H9 (cell line): Measurements from ENCODE around the gene RUNDC1. TPM values are rescaled to one million over a fixed set of nuclear protein-coding genes. Genes with fewer than 3 reads are reported as not detected.

Source experiments
- DNase-seq: peaks from one replicate; pipeline ENCODE4 v3.0.0-alpha.2; 2017
- H2AFZ ChIP-seq: one replicate; pipeline ENCODE4 v1.6.1; 2013; ENCODE audit warnings: mild to moderate bottlenecking, low read length, control low read depth, moderate library complexity
- H2AK5ac ChIP-seq: 2 replicates; pipeline ENCODE4 v1.6.1; 2013; ENCODE audit warnings: low read length, control low read depth, mixed read lengths; ENCODE audit not compliant: insufficient read length
- H2BK120ac ChIP-seq: one replicate; pipeline ENCODE4 v1.6.1; 2013; ENCODE audit warnings: low read depth, mild to moderate bottlenecking, low read length, control low read depth, inconsistent platforms; ENCODE audit not compliant: poor library complexity, severe bottlenecking
- H2BK12ac ChIP-seq: 2 replicates; pipeline ENCODE4 v1.6.1; 2013; ENCODE audit warnings: low read length, control low read depth, mixed read lengths, low read depth; ENCODE audit not compliant: insufficient read length
- H2BK15ac ChIP-seq: 2 replicates; pipeline ENCODE4 v1.6.1; 2013; ENCODE audit warnings: low read depth, low read length, control low read depth
- H2BK20ac ChIP-seq: one replicate; pipeline ENCODE4 v1.6.1; 2013; ENCODE audit warnings: low read depth, mild to moderate bottlenecking, low read length, control low read depth, inconsistent platforms; ENCODE audit not compliant: poor library complexity, severe bottlenecking
- H2BK5ac ChIP-seq: 2 replicates; pipeline ENCODE4 v1.6.1; 2013; ENCODE audit warnings: low read length, control low read depth, mixed read lengths; ENCODE audit not compliant: insufficient read length
- H3K14ac ChIP-seq: 2 replicates; pipeline ENCODE4 v1.6.1; 2013; ENCODE audit warnings: low read length, control low read depth; ENCODE audit not compliant: insufficient read depth
- H3K18ac ChIP-seq: 2 replicates; pipeline ENCODE4 v1.6.1; 2013; ENCODE audit warnings: low read depth, mild to moderate bottlenecking, mixed read lengths, low read length, control low read depth; ENCODE audit not compliant: insufficient read length
- H3K23ac ChIP-seq: 2 replicates; pipeline ENCODE4 v1.6.1; 2013; ENCODE audit warnings: low read length, control low read depth, mixed read lengths, low read depth; ENCODE audit not compliant: insufficient read length
- H3K23me2 ChIP-seq: 2 replicates; pipeline ENCODE4 v1.6.1; 2013; ENCODE audit warnings: low read depth, mild to moderate bottlenecking, mixed read lengths, low read length, control low read depth; ENCODE audit not compliant: insufficient read length, poor library complexity, severe bottlenecking
- H3K27ac ChIP-seq: 2 replicates; pipeline ENCODE4 v1.5.1; 2013; ENCODE audit warnings: low read length, control low read depth, mixed read lengths, low read depth; ENCODE audit not compliant: insufficient read length
- H3K27me3 ChIP-seq: 2 replicates; pipeline ENCODE4 v1.6.1; 2013; ENCODE audit warnings: low read length, control low read depth, inconsistent platforms; ENCODE audit not compliant: insufficient read depth
- H3K4ac ChIP-seq: 2 replicates; pipeline ENCODE4 v1.6.1; 2013; ENCODE audit warnings: low read depth, mild to moderate bottlenecking, control low read depth, inconsistent platforms, low read length, moderate library complexity
- H3K4me1 ChIP-seq: 2 replicates; pipeline ENCODE4 v1.6.1; 2013; ENCODE audit warnings: low read length, control low read depth, inconsistent platforms; ENCODE audit not compliant: insufficient read depth
- H3K4me2 ChIP-seq: 2 replicates; pipeline ENCODE4 v1.6.1; 2013; ENCODE audit warnings: low read length, control low read depth, mixed read lengths; ENCODE audit not compliant: insufficient read length, insufficient read depth
- H3K56ac ChIP-seq: 2 replicates; pipeline ENCODE4 v1.6.1; 2013; ENCODE audit warnings: low read depth, mild to moderate bottlenecking, mixed read lengths, low read length, control low read depth; ENCODE audit not compliant: insufficient read length
- H3K79me1 ChIP-seq: 2 replicates; pipeline ENCODE4 v1.6.1; 2013; ENCODE audit warnings: low read depth, mild to moderate bottlenecking, moderate library complexity, low read length, control low read depth, inconsistent platforms; ENCODE audit not compliant: insufficient read depth, poor library complexity, severe bottlenecking
- H3K79me2 ChIP-seq: 2 replicates; pipeline ENCODE4 v1.6.1; 2013; ENCODE audit warnings: low read length, control low read depth, inconsistent platforms; ENCODE audit not compliant: insufficient read depth
- H3K9ac ChIP-seq: 2 replicates; pipeline ENCODE4 v1.6.1; 2013; ENCODE audit warnings: low read length, control low read depth, mixed read lengths; ENCODE audit not compliant: insufficient read length; ENCODE audit errors: extremely low read depth
- H3K9me3 ChIP-seq: one replicate; pipeline ENCODE4 v1.6.1; 2013; ENCODE audit warnings: low read depth, low read length, inconsistent platforms; ENCODE audit not compliant: control insufficient read depth
- H3T11ph ChIP-seq: one replicate; pipeline ENCODE4 v1.6.1; 2013; ENCODE audit warnings: mild to moderate bottlenecking, low read length, control low read depth, inconsistent platforms
- H4K20me1 ChIP-seq: one replicate; pipeline ENCODE4 v1.6.1; 2013; ENCODE audit not compliant: control insufficient read depth, insufficient read length, insufficient read depth
- H4K5ac ChIP-seq: 2 replicates; pipeline ENCODE4 v1.6.1; 2013; ENCODE audit warnings: low read depth, mild to moderate bottlenecking, mixed read lengths, low read length, control low read depth; ENCODE audit not compliant: insufficient read length
- H4K8ac ChIP-seq: replicated peaks from 2 replicates; pipeline ENCODE4 v1.6.1; 2013; ENCODE audit warnings: low read length, control low read depth, mixed read lengths, low read depth; ENCODE audit not compliant: insufficient read length
- H4K91ac ChIP-seq: 2 replicates; pipeline ENCODE4 v1.6.1; 2013; ENCODE audit warnings: low read depth, mild to moderate bottlenecking, moderate library complexity, mixed read lengths, low read length, control low read depth; ENCODE audit not compliant: insufficient read length
- H3K27ac Mint-ChIP-seq, 3 experiments: 2 replicates in 2 of 3; 3 replicates in 1 of 3; pipeline ENCODE4 v1.8.0; 2020 to 2021; ENCODE audit warnings: mixed read lengths in 3 of 3, mild to moderate bottlenecking in 1 of 3, moderate library complexity in 1 of 3
- H3K27me3 Mint-ChIP-seq: 2 replicates; pipeline ENCODE4 v1.8.0; 2021; ENCODE audit warnings: low read depth, mild to moderate bottlenecking, moderate library complexity, mixed read lengths
- H3K36me3 Mint-ChIP-seq, 3 experiments: 2 replicates in 2 of 3; 3 replicates in 1 of 3; pipeline ENCODE4 v1.8.0; 2020 to 2021; ENCODE audit warnings: low read depth in 3 of 3, mixed read lengths in 3 of 3; ENCODE audit not compliant: insufficient read depth in 1 of 3
- H3K4me1 Mint-ChIP-seq, 2 experiments: 2 replicates each; pipeline ENCODE4 v1.8.0; 2020; ENCODE audit warnings: mixed read lengths in 2 of 2
- H3K4me3 Mint-ChIP-seq, 2 experiments: 2 replicates in 1 of 2; 3 replicates in 1 of 2; pipeline ENCODE4 v1.8.0; 2020 to 2021; ENCODE audit warnings: mild to moderate bottlenecking in 2 of 2, mixed read lengths in 2 of 2, moderate library complexity in 1 of 2
- H3K9me3 Mint-ChIP-seq, 2 experiments: 2 replicates in 1 of 2; 3 replicates in 1 of 2; pipeline ENCODE4 v1.8.0; 2020; ENCODE audit warnings: mild to moderate bottlenecking in 2 of 2, mixed read lengths in 2 of 2, moderate library complexity in 1 of 2
- CTCF ChIP-seq: fragments of 200-600 bp; sonication (generic); conservative IDR thresholded peaks from 3 replicates; pipeline ENCODE4 v1.8.0; 2021; ENCODE audit warnings: antibody characterized with exemption, mild to moderate bottlenecking
- WGBS: extraction: QIAGEN DNeasy Blood & Tissue Kit; methylation state at CpG from one replicate; pipeline ENCODE4 v1.1.7; 2013; ENCODE audit warnings: missing lambda C conversion rate, low lambda C conversion rate, mixed read lengths; ENCODE audit not compliant: insufficient read length; ENCODE audit errors: extremely low coverage; 5-methylcytosine and 5-hydroxymethylcytosine counted together
- total RNA-seq: library from RNA; stranded (reverse); gene quantifications from 2 replicates; pipeline ENCODE4 v1.2.1, GENCODE V29; 2021

The RUNDC1 gene
- total RNA-seq, 1 experiment from 2014 or later = 18.8 TPM

- no peak for TF ChIP-seq CTCF
- Histone ChIP-seq H2AK5ac (no peak overlapping the region), H2AFZ (no peak overlapping the region), H3K27me3 (no peaks in the 10 kb centered on the region), H3T11ph (no peak overlapping the region), H3K56ac (no peak overlapping the region), H3K18ac (no peak overlapping the region), H3K79me1 (no peaks in the 10 kb centered on the region), H3K27ac (no peak overlapping the region), H2BK120ac (no peak overlapping the region), H3K23me2 (peaks cover 5% of the 10 kb centered on the region), H4K91ac (no peak overlapping the region), H4K8ac (no peak overlapping the region), H2BK15ac (no peak overlapping the region), H3K4me2 (no peak overlapping the region), H3K4me1 (no peaks in the 10 kb centered on the region), H4K5ac (no peak overlapping the region), H2BK12ac (no peak overlapping the region), H3K9ac (no peak overlapping the region), H3K14ac (no peak overlapping the region), H3K9me3 (no peaks in the 10 kb centered on the region), H3K4ac (no peak overlapping the region), H2BK20ac (no peak overlapping the region), H2BK5ac (no peak overlapping the region), H4K20me1 (no peaks in the 10 kb centered on the region), H3K23ac (no peak overlapping the region), H3K79me2 (0 out of 2 replicates have a peak, but pooled peaks cover 2% of the 10 kb centered on the region)
- no CpG with 5 or more reads among the region's 1 CpG for WGBS
- Mint-ChIP-seq H3K36me3 (peaks cover 3 to 11% (median 6%) of the 10 kb centered on the region in 3 experiments; a peak in 6 of 7 replicates), H3K4me1 (peaks cover 5 to 10% of the 10 kb centered on the region in 2 experiments), H3K4me3 (no peak overlapping the region), H3K27ac (no peak overlapping the region), H3K9me3 (0 out of 5 replicates have a peak, but pooled peaks cover 0 to 4% of the 10 kb centered on the region in 2 experiments), H3K27me3 (no peaks in the 10 kb centered on the region)
- no peak for DNase-seq
Observed at GRCh38 chr17:42967925-42968324, 12.4 kb upstream of the RUNDC1 start.
